Neuronal stem cell (in vitro differentiated cells): ENCODE data around the gene CCDC198.
A peak's percentile ranks its signal among the peaks of the same experiment; 100 is the strongest.

Experiments
- DNase-seq: peaks from one replicate; pipeline ENCODE4 v3.0.0-alpha.2; 2013; ENCODE audit warnings: low spot score
- H2AFZ ChIP-seq: one replicate; pipeline ENCODE4 v1.6.1; 2013; ENCODE audit warnings: mild to moderate bottlenecking, low read length, inconsistent platforms
- H2AK5ac ChIP-seq: 2 replicates; pipeline ENCODE4 v1.6.1; 2013; ENCODE audit warnings: low read depth, mild to moderate bottlenecking, inconsistent platforms, low read length, moderate library complexity, mixed read lengths
- H2BK120ac ChIP-seq: 2 replicates; pipeline ENCODE4 v1.6.1; 2013; ENCODE audit warnings: low read depth, mild to moderate bottlenecking, inconsistent platforms, low read length, moderate library complexity, mixed read lengths
- H2BK12ac ChIP-seq: one replicate; pipeline ENCODE4 v1.6.1; 2013; ENCODE audit warnings: low read length, inconsistent platforms
- H2BK15ac ChIP-seq: 2 replicates; pipeline ENCODE4 v1.6.1; 2013; ENCODE audit warnings: mild to moderate bottlenecking, low read length, inconsistent platforms, mixed read lengths
- H2BK5ac ChIP-seq: one replicate; pipeline ENCODE4 v1.6.1; 2013; ENCODE audit warnings: inconsistent platforms, mild to moderate bottlenecking, low read length, moderate library complexity
- H3K14ac ChIP-seq: one replicate; pipeline ENCODE4 v1.6.1; 2013; ENCODE audit warnings: low read length, inconsistent platforms
- H3K18ac ChIP-seq: 2 replicates; pipeline ENCODE4 v1.6.1; 2013; ENCODE audit warnings: low read length, inconsistent platforms
- H3K23ac ChIP-seq: 2 replicates; pipeline ENCODE4 v1.6.1; 2013; ENCODE audit warnings: low read depth, mild to moderate bottlenecking, mixed read lengths, low read length, inconsistent platforms; ENCODE audit not compliant: poor library complexity
- H3K27ac ChIP-seq: replicated peaks from 3 replicates; pipeline ENCODE4 v1.5.1; 2013; ENCODE audit warnings: low read length, inconsistent platforms
- H3K27me3 ChIP-seq, 3 experiments: 2 replicates each; pipeline ENCODE4 v1.6.1; 2013; ENCODE audit warnings: low read length in 3 of 3, mild to moderate bottlenecking in 2 of 3, inconsistent platforms in 1 of 3, low read depth in 1 of 3, mixed read lengths in 1 of 3, moderate library complexity in 1 of 3; ENCODE audit not compliant: control insufficient read depth in 3 of 3, insufficient read depth in 3 of 3
- H3K36me3 ChIP-seq, 2 donors: replicated peaks in 1 of 2; 2 replicates each; pipeline ENCODE4 v1.6.1; 2013; ENCODE audit warnings: low read length in 2 of 2; ENCODE audit not compliant: control insufficient read depth in 2 of 2, insufficient read depth in 2 of 2
- H3K4ac ChIP-seq: 2 replicates; pipeline ENCODE4 v1.6.1; 2013; ENCODE audit warnings: inconsistent platforms, mild to moderate bottlenecking, low read length, moderate library complexity
- H3K4me1 ChIP-seq, 2 donors: 1 replicate in 1 of 2; 2 replicates in 1 of 2; pipeline ENCODE4 v1.6.1; 2013; ENCODE audit warnings: low read length in 2 of 2, low read depth in 1 of 2; ENCODE audit not compliant: control insufficient read depth in 2 of 2, insufficient read depth in 1 of 2
- H3K4me2 ChIP-seq: one replicate; pipeline ENCODE4 v1.6.1; 2013; ENCODE audit warnings: mild to moderate bottlenecking, low read length, inconsistent platforms; ENCODE audit not compliant: insufficient read depth, poor library complexity, severe bottlenecking
- H3K4me3 ChIP-seq, 2 donors: 2 replicates each; pipeline ENCODE4 v1.5.1; 2013; ENCODE audit warnings: low read length in 2 of 2, mild to moderate bottlenecking in 2 of 2, inconsistent platforms in 1 of 2, moderate library complexity in 1 of 2
- H3K79me1 ChIP-seq: one replicate; pipeline ENCODE4 v1.6.1; 2013; ENCODE audit warnings: low read depth, mild to moderate bottlenecking, inconsistent platforms, low read length, moderate library complexity
- H3K9ac ChIP-seq: one replicate; pipeline ENCODE4 v1.6.1; 2013; ENCODE audit warnings: mild to moderate bottlenecking, low read depth, low read length, inconsistent platforms; ENCODE audit not compliant: poor library complexity
- H3K9me3 ChIP-seq, 2 donors: replicated peaks in 1 of 2; 2 replicates each; pipeline versions ENCODE3 to v1.6.1; 2013; ENCODE audit warnings: low read length in 2 of 2, mild to moderate bottlenecking in 2 of 2, inconsistent platforms in 1 of 2, low read depth in 1 of 2, mixed read lengths in 1 of 2, moderate library complexity in 1 of 2; ENCODE audit not compliant: control insufficient read depth in 2 of 2, insufficient read depth in 1 of 2
- H4K8ac ChIP-seq: one replicate; pipeline ENCODE4 v1.6.1; 2013; ENCODE audit warnings: low read depth, mild to moderate bottlenecking, inconsistent platforms, low read length, moderate library complexity
- H4K91ac ChIP-seq: one replicate; pipeline ENCODE4 v1.6.1; 2013; ENCODE audit warnings: low read length, low read depth, mild to moderate bottlenecking, inconsistent platforms; ENCODE audit not compliant: poor library complexity
- WGBS, 2 donors: extraction: QIAGEN DNeasy Blood & Tissue Kit; methylation state at CpG; one replicate each; pipeline ENCODE4 v1.1.7; 2013; ENCODE audit warnings: missing lambda C conversion rate in 2 of 2, mixed read lengths in 1 of 2; ENCODE audit not compliant: insufficient read length in 2 of 2, insufficient replicate concordance in 1 of 2; ENCODE audit errors: extremely low coverage in 2 of 2; 5-methylcytosine and 5-hydroxymethylcytosine counted together

The CCDC198 gene

DNA sequence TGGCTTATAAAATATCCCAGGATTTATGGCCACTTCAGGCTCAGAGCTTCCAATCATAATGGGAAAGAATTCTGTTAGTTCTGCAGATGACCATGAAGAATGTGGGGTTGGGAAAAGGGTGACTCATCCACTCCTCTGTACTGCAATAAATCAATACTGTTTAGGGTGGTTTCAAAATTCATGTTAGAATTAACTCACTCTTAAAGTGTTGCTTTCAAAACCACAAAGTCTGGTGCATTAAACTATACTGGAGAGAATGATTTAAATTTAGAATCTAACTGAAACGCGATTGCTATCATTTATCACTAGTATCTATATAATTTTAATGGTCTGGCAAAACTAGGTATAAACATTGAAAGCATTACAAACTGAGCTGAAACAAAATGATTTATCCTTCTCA is 798 bp downstream of the CCDC198 start:
- Histone ChIP-seq H3K9me3 (no peaks in the 10 kb centered on the region), H3K18ac (no peak overlapping the region), H3K36me3 (no peaks in the 10 kb centered on the region), H2BK12ac (no peak overlapping the region), H2AK5ac (no peak overlapping the region), H3K9ac (no peak overlapping the region), H3K27ac (no peak overlapping the region), H3K4ac (no peak overlapping the region), H4K91ac (no peak overlapping the region), H2BK120ac (no peak overlapping the region), H3K4me1 (peaks cover 2% of the 10 kb centered on the region in 2 donors), H4K8ac (no peak overlapping the region), H3K23ac (no peak overlapping the region), H2AFZ (no peak overlapping the region), H2BK5ac (no peak overlapping the region), H3K79me1 (no peaks in the 10 kb centered on the region), H3K27me3 (peaks cover 0 to 3% (median 0%) of the 10 kb centered on the region in 3 experiments), H3K4me3 (no peak overlapping the region), H2BK15ac (no peak overlapping the region), H3K14ac (no peak overlapping the region), H3K4me2 (no peak overlapping the region)
- no peak for DNase-seq
- no CpG with 5 or more reads among the region's 2 CpGs for WGBS, 2 donors

DNA sequence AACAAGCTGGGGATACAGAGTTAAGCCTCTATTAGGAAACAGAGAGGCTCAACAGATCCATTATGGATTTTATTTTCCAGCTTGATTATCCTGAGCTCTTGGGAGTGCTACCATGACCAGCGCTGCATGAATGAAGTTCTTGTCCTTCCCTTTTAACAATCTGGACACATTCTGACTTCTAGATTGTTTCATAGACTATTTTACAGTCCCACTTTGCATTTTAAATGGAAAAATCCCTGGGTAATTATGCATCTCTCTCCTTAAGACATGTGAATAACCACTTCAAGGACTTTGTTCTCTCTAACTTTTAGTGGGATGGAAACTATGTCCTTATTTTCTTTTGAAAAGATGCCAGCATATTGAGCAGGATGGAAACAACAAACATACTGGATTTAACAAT is 2.0 kb downstream of the CCDC198 start:
- WGBS, 2 donors: no CpG with 5 or more reads among the region's 1 CpG
- Histone ChIP-seq H3K9ac (no peak overlapping the region), H3K27me3 (peaks cover 0 to 3% (median 0%) of the 10 kb centered on the region in 3 experiments), H3K27ac (no peak overlapping the region), H4K8ac (no peak overlapping the region), H3K4me1 (peaks cover 2% of the 10 kb centered on the region in 2 donors), H3K79me1 (no peaks in the 10 kb centered on the region), H3K18ac (no peak overlapping the region), H3K23ac (no peak overlapping the region), H2AK5ac (no peak overlapping the region), H2BK120ac (no peak overlapping the region), H3K4me2 (no peak overlapping the region), H3K4me3 (no peak overlapping the region), H3K14ac (no peak overlapping the region), H4K91ac (no peak overlapping the region), H3K9me3 (no peaks in the 10 kb centered on the region), H2BK5ac (no peak overlapping the region), H3K36me3 (no peaks in the 10 kb centered on the region), H3K4ac (no peak overlapping the region), H2AFZ (no peak overlapping the region), H2BK12ac (no peak overlapping the region), H2BK15ac (no peak overlapping the region)
- DNase-seq: no peak

DNA sequence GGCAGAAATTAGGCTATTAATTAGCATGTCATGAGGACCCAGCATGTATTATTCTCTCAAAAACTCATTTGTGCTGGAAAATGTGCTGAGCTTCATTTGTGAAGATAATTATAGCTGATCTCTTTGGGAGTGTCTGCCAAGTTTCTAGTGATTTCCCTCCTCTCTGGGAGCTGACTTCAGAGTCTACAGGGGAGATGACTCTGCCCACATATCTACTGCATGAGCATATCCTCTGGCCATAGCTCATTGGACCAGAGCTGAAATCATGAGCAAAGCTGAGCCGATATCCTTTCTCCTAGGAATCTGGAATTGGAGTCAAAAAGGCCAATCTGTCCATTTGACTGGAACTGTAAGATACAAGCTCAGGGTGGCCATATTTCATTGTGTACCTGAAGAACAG is 5.9 kb downstream of the CCDC198 start:
- DNase-seq: no peak
- H3K27me3 ChIP-seq: no peaks in the 10 kb centered on the region
- H3K23ac ChIP-seq: no peak overlapping the region
- H4K91ac ChIP-seq: no peak overlapping the region
- no peak overlapping the region for H3K4ac ChIP-seq
- H2BK15ac ChIP-seq: no peak overlapping the region
- H4K8ac ChIP-seq: no peak overlapping the region
- H2AFZ ChIP-seq: no peak overlapping the region
- H2BK120ac ChIP-seq: no peak overlapping the region
- no peaks in the 10 kb centered on the region for H3K36me3 ChIP-seq
- no peak overlapping the region for H2BK12ac ChIP-seq
- H3K27ac ChIP-seq: no peak overlapping the region
- WGBS, 2 donors: no CpG with 5 or more reads among the region's 1 CpG
- H3K4me2 ChIP-seq: no peak overlapping the region
- H3K4me1 ChIP-seq: no peaks in the 10 kb centered on the region
- no peak overlapping the region for H3K4me3 ChIP-seq
- no peak overlapping the region for H2AK5ac ChIP-seq
- H3K18ac ChIP-seq: no peak overlapping the region
- no peak overlapping the region for H3K9ac ChIP-seq
- no peaks in the 10 kb centered on the region for H3K79me1 ChIP-seq
- H3K14ac ChIP-seq: no peak overlapping the region
- H2BK5ac ChIP-seq: no peak overlapping the region
- no peaks in the 10 kb centered on the region for H3K9me3 ChIP-seq

DNA sequence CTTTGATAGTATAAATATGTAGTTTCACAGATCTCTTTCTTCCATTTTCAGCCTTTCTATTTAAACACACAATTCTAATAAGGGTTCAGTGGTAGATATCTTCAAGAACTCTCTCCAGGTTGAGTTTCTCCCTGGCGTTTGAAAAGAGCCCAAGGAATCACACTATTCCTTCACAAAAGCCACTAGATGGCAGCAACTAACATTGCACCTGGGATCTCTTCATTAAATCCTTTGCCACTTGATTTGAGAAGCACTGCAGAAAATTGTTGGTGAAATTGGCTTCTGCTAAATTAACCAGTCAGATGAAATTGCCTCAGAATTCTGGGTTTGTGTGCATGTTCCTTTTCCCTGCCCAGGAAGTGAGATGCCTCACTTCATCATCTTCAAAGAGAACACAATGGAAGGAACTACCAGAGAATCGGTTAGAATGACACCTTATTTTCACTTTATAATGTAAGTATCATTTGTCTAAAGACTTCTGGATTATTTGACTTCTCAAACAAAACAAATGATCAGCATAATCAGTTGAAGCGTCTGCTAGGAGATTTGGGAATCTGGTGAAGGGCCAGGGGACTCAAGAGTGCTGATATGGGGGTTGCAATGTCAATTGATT is 6.8 kb downstream of the CCDC198 start:
- H3K4me1 ChIP-seq: peaks cover 0 to 1% of the 10 kb centered on the region in 2 donors
- H3K9ac ChIP-seq: no peak overlapping the region
- H3K23ac ChIP-seq: no peak overlapping the region
- H3K79me1 ChIP-seq: no peaks in the 10 kb centered on the region
- no peak overlapping the region for H2BK15ac ChIP-seq
- no peak overlapping the region for H2AFZ ChIP-seq
- no peak overlapping the region for H2BK12ac ChIP-seq
- no CpG with 5 or more reads among the region's 3 CpGs for WGBS, 2 donors
- H4K8ac ChIP-seq: no peak overlapping the region
- no peaks in the 10 kb centered on the region for H3K36me3 ChIP-seq
- no peaks in the 10 kb centered on the region for H3K9me3 ChIP-seq
- DNase-seq: peak; percentile 45
- H2BK5ac ChIP-seq: no peak overlapping the region
- H3K14ac ChIP-seq: no peak overlapping the region
- H2BK120ac ChIP-seq: no peak overlapping the region
- no peak overlapping the region for H3K27ac ChIP-seq
- H3K27me3 ChIP-seq: peaks cover 0 to 2% (median 0%) of the 10 kb centered on the region in 3 experiments
- H3K4ac ChIP-seq: no peak overlapping the region
- H3K18ac ChIP-seq: no peak overlapping the region
- no peak overlapping the region for H3K4me3 ChIP-seq
- H2AK5ac ChIP-seq: no peak overlapping the region
- no peak overlapping the region for H4K91ac ChIP-seq
- no peak overlapping the region for H3K4me2 ChIP-seq
